Activated CD4-positive, alpha-beta memory T cell treated with anti-CD3 and anti-CD28 coated beads, Interleukin-2, amount 10 ng/mL, durations not matched to agents 7 days and 5 days (primary cell): Measurements from ENCODE around the gene SH3RF3. TPM values are rescaled to one million over a fixed set of nuclear protein-coding genes. Genes with fewer than 3 reads are reported as not detected.
A peak's percentile ranks its signal among the peaks of the same experiment; 100 is the strongest.

Experiments used
- CTCF ChIA-PET: fragments of 350-600 bp; sonication (Branson Sonifier 250); formaldehyde crosslinking; loops from one replicate; lab custom pipeline; 2021; ENCODE audit warnings: antibody characterized with exemption, inconsistent platforms; lab: Charles Lee
- POLR2A ChIA-PET: fragments of 350-600 bp; sonication (Branson Sonifier 250); formaldehyde crosslinking; loops from one replicate; lab custom pipeline; 2021; ENCODE audit warnings: antibody characterized with exemption; lab: Charles Lee
- DNase-seq: peaks from one replicate; pipeline ENCODE4 v3.0.0-alpha.2; 2020
- H3K27ac Mint-ChIP-seq: one replicate; pipeline ENCODE4 v1.8.0; 2021; ENCODE audit warnings: mild to moderate bottlenecking, mixed read lengths
- H3K27me3 Mint-ChIP-seq: one replicate; pipeline ENCODE4 v1.8.0; 2021; ENCODE audit warnings: mixed read lengths
- H3K36me3 Mint-ChIP-seq: one replicate; pipeline ENCODE4 v1.8.0; 2021; ENCODE audit warnings: low read depth, mixed read lengths
- H3K4me1 Mint-ChIP-seq: one replicate; pipeline ENCODE4 v1.8.0; 2021; ENCODE audit warnings: mixed read lengths
- H3K4me3 Mint-ChIP-seq: one replicate; pipeline ENCODE4 v1.8.0; 2021; ENCODE audit warnings: mild to moderate bottlenecking, mixed read lengths
- H3K9me3 Mint-ChIP-seq: one replicate; pipeline ENCODE4 v1.8.0; 2021; ENCODE audit warnings: mixed read lengths
- total RNA-seq, 2 experiments: library from RNA; stranded (reverse); gene quantifications; one replicate each; pipeline ENCODE4 v1.2.3, GENCODE V29; 2021

The SH3RF3 gene
- total RNA-seq, 2 experiments from 2014 or later = 0.23 to 0.45 TPM

- peaks cover 2% of the 10 kb centered on the region for H3K36me3 Mint-ChIP-seq
- H3K4me3 Mint-ChIP-seq = no peak overlapping the region
- no peak overlapping the region for H3K27ac Mint-ChIP-seq
- H3K27me3 Mint-ChIP-seq = peaks cover 46% of the 10 kb centered on the region
- CTCF ChIA-PET = interaction anchor here (4.3 kb wide), 1 partner anchor 385 kb away, joined by 32 read pairs; no protein-coding TSS in a partner anchor
- no peaks in the 10 kb centered on the region for H3K9me3 Mint-ChIP-seq
- DNase-seq = no peak
- peaks cover 23% of the 10 kb centered on the region for H3K4me1 Mint-ChIP-seq
- POLR2A ChIA-PET = interaction anchor here (0.6 kb wide), 1 partner anchor 24 kb away, joined by 3 read pairs; no protein-coding TSS in a partner anchor
These were observed 3.9 kb upstream of the SH3RF3 start for GRCh38 chr2:109124982-109125592.

DNA sequence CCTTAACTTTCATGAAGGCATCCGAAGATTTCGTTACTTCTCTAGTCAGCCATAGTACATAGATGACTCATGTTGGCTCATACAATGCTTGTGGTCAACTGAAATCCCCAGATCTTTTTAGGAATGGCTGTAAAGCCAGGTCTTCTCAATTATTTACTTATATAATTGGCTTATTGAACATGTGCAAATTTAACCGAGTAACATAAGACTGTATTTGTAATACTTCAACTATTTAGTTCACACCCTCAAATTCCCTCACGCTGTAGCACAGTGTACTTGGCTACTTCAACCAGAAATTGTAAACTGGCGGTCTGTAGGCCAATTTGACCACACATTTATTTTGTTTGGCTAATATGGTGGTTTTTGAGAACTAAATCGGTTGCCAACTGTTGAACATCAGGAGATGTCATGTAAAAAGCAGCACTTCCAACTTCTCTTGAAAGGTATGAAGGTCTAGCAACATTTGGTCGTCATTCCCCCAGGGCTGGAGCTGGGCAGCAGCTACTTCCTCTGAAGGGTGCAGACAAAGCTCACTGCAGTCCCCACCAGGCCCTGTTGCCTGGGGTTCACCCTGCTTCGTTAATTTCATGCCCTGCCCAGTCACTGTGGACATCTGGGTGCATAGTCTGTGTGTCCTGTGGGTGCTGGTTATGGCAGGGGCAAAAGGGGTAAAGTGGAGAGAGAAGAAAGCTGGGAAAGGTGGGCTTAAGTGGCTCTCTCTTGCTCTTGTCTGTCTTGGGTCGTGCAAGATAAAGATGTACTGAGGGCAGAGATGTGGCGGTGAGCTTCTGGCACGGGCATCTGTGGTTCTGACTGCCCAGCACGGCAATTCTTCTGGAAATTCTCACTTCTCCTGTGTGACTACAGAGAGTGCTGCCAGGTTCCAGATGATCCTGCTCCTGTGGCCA is 3.2 kb upstream of the SH3RF3 start:
- Mint-ChIP-seq H3K27me3 (peaks cover 54% of the 10 kb centered on the region), H3K9me3 (no peaks in the 10 kb centered on the region), H3K27ac (no peak overlapping the region), H3K4me1 (peaks cover 27% of the 10 kb centered on the region), H3K4me3 (no peak overlapping the region), H3K36me3 (peaks cover 3% of the 10 kb centered on the region)
- ChIA-PET CTCF (interaction anchor here (0.7 to 4.3 kb wide), 3 partner anchors 202 to 386 kb away, joined by 3 to 32 read pairs (median 3); no protein-coding TSS in a partner anchor), POLR2A (no interaction called here)
- DNase-seq = no peak

DNA sequence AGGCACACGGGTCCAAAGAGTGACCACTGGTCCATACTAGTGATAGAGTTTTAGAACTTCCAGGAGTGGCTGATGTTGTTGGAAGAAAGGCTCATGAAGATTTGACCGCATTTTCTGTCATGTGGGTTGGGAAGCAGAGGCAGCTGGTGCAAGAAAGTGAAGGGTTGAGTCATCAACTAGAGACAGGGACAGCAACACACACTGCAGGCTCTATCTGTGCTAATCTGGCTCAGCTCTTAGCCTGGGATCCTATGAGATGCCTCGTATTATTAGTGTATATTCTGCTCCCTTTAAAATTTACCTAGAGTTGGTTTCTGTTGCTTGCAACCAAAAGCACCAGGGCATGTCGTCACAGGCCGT is 2.5 kb upstream of the SH3RF3 start:
- Mint-ChIP-seq H3K4me3 (no peak overlapping the region), H3K27me3 (peaks cover 55% of the 10 kb centered on the region), H3K36me3 (peaks cover 3% of the 10 kb centered on the region), H3K9me3 (no peaks in the 10 kb centered on the region), H3K4me1 (peaks cover 27% of the 10 kb centered on the region), H3K27ac (no peak overlapping the region)
- DNase-seq = no peak
- ChIA-PET POLR2A (no interaction called here), CTCF (interaction anchor here (0.7 to 4.3 kb wide), 4 partner anchors 202 to 387 kb away, joined by 3 to 32 read pairs (median 4); no protein-coding TSS in a partner anchor)

DNA sequence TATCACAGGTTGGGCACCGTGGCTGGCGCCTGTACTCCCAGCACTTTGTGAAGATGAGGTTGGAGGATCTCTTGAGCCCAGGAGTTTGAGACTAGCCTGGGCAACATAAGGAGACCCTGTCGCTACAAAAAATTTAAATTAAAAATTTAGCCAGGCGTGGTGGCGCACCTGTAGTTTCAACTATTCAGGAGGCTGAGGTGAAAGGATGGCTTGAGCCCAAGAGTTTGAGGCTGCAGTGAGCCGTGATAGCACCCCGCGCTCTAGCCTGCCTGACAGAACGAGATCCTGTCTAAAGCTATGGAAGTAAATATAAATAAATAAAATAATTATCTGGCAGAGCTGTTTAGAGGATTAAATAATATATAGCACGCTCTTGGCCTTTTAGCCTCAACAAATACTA is 1.4 kb upstream of the SH3RF3 start:
- Mint-ChIP-seq H3K36me3 (peaks cover 3% of the 10 kb centered on the region), H3K4me1 (peaks cover 27% of the 10 kb centered on the region), H3K9me3 (no peaks in the 10 kb centered on the region), H3K4me3 (peak overlapping the region; percentile 59), H3K27me3 (peaks cover 59% of the 10 kb centered on the region), H3K27ac (no peak overlapping the region)
- CTCF ChIA-PET = interaction anchor here (0.6 to 4.3 kb wide), 5 partner anchors 224 to 386 kb away, joined by 3 to 32 read pairs (median 5); no protein-coding TSS in a partner anchor
- DNase-seq = no peak
- POLR2A ChIA-PET = no interaction called here

GRCh38 chr2:109128048-109128615 is 873 bp upstream of the SH3RF3 start:
- Mint-ChIP-seq H3K36me3 (peaks cover 3% of the 10 kb centered on the region), H3K4me1 (peaks cover 27% of the 10 kb centered on the region), H3K27me3 (peaks cover 64% of the 10 kb centered on the region), H3K9me3 (no peaks in the 10 kb centered on the region), H3K4me3 (peak overlapping the region; percentile 64), H3K27ac (no peak overlapping the region)
- ChIA-PET CTCF (interaction anchor here (0.7 to 4.3 kb wide), 5 partner anchors 39 to 382 kb away, joined by 3 to 32 read pairs (median 4); no protein-coding TSS in a partner anchor), POLR2A (no interaction called here)
- peak; percentile 57 for DNase-seq

GRCh38 chr2:109129356-109129920 is 433 bp downstream of the SH3RF3 start:
- H3K27ac Mint-ChIP-seq = no peak overlapping the region
- peaks cover 73% of the 10 kb centered on the region for H3K27me3 Mint-ChIP-seq
- H3K4me3 Mint-ChIP-seq = no peak overlapping the region
- peaks cover 3% of the 10 kb centered on the region for H3K36me3 Mint-ChIP-seq
- peaks cover 27% of the 10 kb centered on the region for H3K4me1 Mint-ChIP-seq
- POLR2A ChIA-PET = no interaction called here
- DNase-seq = peak; percentile 22
- CTCF ChIA-PET = interaction anchor here (1.1 to 4.3 kb wide), 2 partner anchors 38 to 381 kb away, joined by 4 to 32 read pairs; no protein-coding TSS in a partner anchor
- no peaks in the 10 kb centered on the region for H3K9me3 Mint-ChIP-seq

- ChIA-PET CTCF (no interaction called here), POLR2A (no interaction called here)
- Mint-ChIP-seq H3K4me3 (peak overlapping the region; percentile 57), H3K4me1 (peaks cover 27% of the 10 kb centered on the region), H3K36me3 (peaks cover 3% of the 10 kb centered on the region), H3K27ac (no peak overlapping the region), H3K27me3 (peaks cover 76% of the 10 kb centered on the region), H3K9me3 (no peaks in the 10 kb centered on the region)
- no peak for DNase-seq
These were observed 1.1 kb downstream of the SH3RF3 start for GRCh38 chr2:109129921-109130722.

DNA sequence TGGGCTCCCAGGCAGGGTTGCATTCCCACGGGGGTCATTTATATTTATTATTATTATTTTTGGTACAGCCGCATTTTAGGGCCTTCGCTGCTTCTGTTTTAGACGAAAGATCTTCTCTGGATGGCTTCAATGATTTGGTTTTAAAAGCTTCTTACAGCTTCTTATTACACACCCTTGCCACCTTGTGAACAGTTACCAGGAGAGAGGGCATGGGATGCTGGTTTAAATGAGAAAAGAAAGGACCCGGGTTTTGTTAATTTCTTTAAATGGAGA is 1.7 kb downstream of the SH3RF3 start:
- Mint-ChIP-seq H3K27me3 (peaks cover 76% of the 10 kb centered on the region), H3K9me3 (no peaks in the 10 kb centered on the region), H3K4me1 (peaks cover 24% of the 10 kb centered on the region), H3K4me3 (no peak overlapping the region), H3K36me3 (peaks cover 3% of the 10 kb centered on the region), H3K27ac (no peak overlapping the region)
- no peak for DNase-seq
- CTCF ChIA-PET = no interaction called here
- POLR2A ChIA-PET = interaction anchor here (0.9 kb wide), 1 partner anchor 28 kb away, joined by 3 read pairs; no protein-coding TSS in a partner anchor

DNA sequence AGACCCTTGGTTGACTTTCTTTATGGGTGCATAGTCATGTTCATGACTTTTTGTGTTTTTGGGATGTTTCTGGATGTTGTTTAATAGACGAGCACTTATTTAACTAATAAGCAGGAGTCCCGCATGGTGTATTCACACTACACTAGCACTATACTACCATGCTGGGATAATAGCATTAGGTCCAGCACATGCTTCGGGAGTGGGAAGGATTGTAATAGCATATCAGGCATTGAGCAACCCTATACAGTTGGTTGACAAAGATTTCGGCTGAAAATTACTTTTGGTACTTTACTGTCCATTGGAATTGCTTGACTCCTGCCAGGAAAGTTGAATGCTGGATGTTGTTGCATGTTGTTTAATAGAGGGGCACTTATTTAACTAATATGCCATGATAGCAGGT is 2.8 kb downstream of the SH3RF3 start:
- peaks cover 18% of the 10 kb centered on the region for H3K4me1 Mint-ChIP-seq
- no peak overlapping the region for H3K4me3 Mint-ChIP-seq
- no peak for DNase-seq
- peaks cover 3% of the 10 kb centered on the region for H3K36me3 Mint-ChIP-seq
- POLR2A ChIA-PET = no interaction called here
- no peak overlapping the region for H3K27ac Mint-ChIP-seq
- H3K27me3 Mint-ChIP-seq = peaks cover 79% of the 10 kb centered on the region
- no peaks in the 10 kb centered on the region for H3K9me3 Mint-ChIP-seq
- CTCF ChIA-PET = interaction anchor here (1.0 kb wide), 1 partner anchor 378 kb away, joined by 3 read pairs; no protein-coding TSS in a partner anchor

GRCh38 chr2:109132626-109133025 is 3.6 kb downstream of the SH3RF3 start:
- H3K36me3 Mint-ChIP-seq = peaks cover 3% of the 10 kb centered on the region
- no peak overlapping the region for H3K27ac Mint-ChIP-seq
- no peak overlapping the region for H3K4me3 Mint-ChIP-seq
- H3K4me1 Mint-ChIP-seq = peaks cover 14% of the 10 kb centered on the region
- no peak for DNase-seq
- peaks cover 83% of the 10 kb centered on the region for H3K27me3 Mint-ChIP-seq
- CTCF ChIA-PET = interaction anchor here (1.0 kb wide), 1 partner anchor 378 kb away, joined by 3 read pairs; no protein-coding TSS in a partner anchor
- POLR2A ChIA-PET = no interaction called here
- no peaks in the 10 kb centered on the region for H3K9me3 Mint-ChIP-seq

DNA sequence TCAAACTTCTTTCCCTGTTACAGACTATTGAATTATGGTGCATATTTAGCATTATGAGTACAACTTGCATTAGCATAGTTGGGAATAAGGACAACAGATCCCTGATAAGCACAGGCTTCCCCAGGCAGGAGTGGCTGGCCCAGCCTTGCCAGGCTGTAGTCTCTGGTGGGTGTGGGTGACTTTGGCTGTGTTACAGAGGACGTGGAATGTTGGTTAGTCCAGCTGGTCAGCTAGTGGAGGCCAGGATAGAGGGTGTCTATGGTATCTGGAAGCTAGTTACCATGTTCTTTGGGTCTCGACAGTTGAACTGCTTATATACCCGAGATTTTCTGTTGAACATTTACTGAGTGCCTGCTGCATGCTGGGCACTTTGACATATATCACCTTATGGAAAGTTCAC is 4.7 kb downstream of the SH3RF3 start:
- Mint-ChIP-seq H3K4me1 (peaks cover 12% of the 10 kb centered on the region), H3K4me3 (no peak overlapping the region), H3K9me3 (no peaks in the 10 kb centered on the region), H3K27ac (no peak overlapping the region), H3K36me3 (peaks cover 3% of the 10 kb centered on the region), H3K27me3 (peaks cover 84% of the 10 kb centered on the region)
- POLR2A ChIA-PET = interaction anchor here (0.6 kb wide), 1 partner anchor 11 kb away, joined by 4 read pairs; no protein-coding TSS in a partner anchor
- CTCF ChIA-PET = no interaction called here
- no peak for DNase-seq
